SIG-M5 treated with dmso at 0.1 percent for 504 hours (cell line): ENCODE measurements around the gene FAM163A.
A peak's percentile ranks its signal among the peaks of the same experiment; 100 is the strongest.
"Not testable (repeated sequence)": the region's sequence is repeated elsewhere in the genome, so short reads cannot be mapped to it uniquely, and the experiment has no call there.

Experiments used
- DNase-seq: peaks from one replicate; lab custom pipeline; 2025; ENCODE audit not compliant: unreplicated experiment; lab: John Stamatoyannopoulos, UW

Gene FAM163A

DNA sequence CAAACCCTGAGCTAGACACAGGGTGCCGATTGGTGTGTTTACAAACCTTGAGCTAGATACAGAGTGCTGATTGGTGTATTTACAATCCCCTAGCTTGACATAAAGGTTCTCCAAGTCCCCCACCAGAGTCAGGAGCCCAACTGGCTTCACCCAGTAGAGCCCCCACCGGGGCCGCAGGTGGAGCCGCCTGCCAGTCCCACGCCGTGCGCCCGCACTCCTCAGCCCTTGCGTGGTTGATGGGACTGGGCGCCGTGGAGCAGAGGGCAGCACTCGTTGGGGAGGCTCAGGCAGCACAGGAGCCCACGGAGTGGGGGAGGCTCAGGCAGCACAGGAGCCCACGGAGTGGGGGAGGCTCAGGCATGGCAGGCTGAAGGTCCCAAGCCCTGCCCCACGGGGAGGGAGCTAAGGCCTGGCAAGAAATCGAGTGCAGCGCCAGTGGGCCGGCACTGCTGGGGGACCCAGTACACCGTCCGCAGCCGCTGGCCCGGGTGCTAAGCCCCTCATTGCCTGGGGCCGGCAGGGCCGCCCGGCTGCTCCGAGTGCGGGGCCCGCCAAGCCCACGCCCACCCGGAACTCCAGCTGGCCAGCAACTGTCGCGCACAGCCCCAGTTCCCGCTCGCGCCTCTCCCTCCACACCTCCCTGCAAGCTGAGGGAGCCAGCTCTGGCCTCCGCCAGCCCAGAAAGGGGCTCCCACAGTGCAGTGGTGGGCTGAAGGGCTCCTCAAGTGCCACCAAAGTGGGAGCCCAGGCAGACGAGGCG lies 93.8 kb downstream of the FAM163A start:
- DNase-seq = not testable (repeated sequence)

GRCh38 chr1:179840107-179840506 lies 97.0 kb downstream of the FAM163A start:
- DNase-seq = no peak

DNA sequence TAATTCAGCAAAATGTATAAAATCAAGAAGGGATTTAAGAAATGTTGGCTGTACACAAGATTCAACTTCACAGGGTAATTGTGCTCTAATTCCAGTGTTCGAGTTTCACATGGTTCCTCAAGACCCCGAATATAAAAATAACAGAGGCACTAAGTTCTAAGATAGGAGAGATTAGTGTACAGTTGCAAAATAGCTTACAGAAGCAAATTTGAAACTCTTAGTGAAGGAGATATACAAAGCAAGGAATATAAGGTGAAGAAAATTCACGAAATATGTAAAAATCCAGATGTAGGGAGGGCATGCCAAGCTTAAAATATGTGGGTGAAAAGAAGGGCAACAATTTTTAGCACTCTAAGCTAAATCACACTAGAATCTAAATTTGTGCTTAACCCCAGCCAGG lies 105.1 kb downstream of the FAM163A start:
- no peak for DNase-seq

DNA sequence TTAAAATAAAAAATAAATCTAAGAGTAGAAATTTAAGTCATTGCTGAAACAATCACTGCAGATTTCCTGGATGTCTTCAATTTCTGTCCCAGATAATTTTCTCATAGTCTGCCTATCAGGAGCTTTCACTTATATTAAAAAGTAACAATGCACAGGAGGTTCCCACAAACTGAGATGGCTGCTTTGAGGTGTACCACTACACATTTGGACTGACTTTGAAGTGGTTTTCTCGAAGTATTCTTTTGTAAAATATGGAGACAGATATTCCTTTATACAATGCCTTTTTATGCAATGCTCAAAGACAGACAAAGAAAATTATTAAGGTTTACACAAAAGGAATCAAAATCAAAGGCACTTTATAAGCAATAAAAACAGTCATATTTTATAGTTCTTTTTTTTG lies 110.0 kb downstream of the FAM163A start:
- no peak for DNase-seq

DNA sequence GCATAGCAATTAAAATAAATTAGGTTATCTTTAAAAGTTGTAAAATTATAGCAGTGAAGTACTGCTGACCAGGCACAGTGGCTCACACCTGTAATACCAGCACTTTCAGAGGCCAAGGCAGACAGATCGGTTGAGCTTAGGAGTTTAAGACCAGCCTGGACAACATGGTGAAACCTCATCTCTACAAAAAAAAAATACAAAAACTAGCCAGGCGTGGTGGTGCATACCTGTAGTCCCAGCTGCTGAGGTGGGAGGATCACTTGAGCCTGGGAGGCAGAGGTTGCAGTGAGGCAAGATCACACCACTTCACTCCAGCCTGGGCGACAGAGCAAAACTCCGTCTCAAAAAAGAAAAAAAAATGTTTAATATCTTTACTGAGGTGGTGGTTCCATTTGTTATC lies 112.7 kb downstream of the FAM163A start:
- DNase-seq = not testable (repeated sequence)

- no peak for DNase-seq
Observed at GRCh38 chr1:179856296-179856695, 113.2 kb downstream of the FAM163A start.

DNA sequence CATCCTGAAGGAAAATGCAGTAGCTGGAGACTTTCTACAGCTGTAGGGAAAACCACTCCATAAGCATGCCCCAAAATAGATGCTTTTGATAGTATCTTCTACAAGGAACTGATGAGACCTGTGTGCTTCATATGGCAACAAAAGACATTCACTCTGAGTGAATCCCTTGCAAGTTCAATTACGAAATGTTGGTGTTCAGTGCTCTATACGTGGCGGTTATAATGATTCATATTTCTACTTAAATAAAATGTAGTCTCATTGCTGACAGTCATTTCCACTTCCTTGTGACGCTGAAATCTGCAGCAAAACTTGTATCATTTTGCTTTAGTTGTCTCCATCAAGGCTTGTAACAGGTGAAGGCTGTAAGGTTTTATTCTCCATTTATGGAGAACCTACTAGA lies 113.9 kb downstream of the FAM163A start:
- DNase-seq = peak; percentile 53

DNA sequence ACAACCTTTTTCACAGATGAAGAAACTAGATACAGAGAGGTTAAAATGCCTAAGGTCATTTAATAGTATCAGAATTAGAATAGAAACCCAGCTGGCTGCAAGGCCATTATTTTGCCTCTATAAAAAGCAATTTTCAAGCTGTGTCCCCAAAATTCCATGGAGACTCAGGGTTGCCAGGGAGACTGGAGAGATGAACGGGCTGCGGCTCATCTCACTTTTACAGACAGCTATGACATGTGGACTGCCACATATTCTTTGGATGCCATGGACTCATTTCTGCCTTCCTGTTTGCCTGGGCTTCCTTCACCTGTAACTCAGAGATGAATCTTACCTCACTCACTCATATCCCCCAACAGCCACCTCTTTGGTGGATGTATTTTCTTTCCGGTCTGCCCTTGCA lies 117.6 kb downstream of the FAM163A start:
- no peak for DNase-seq

- DNase-seq = no peak
Observed at GRCh38 chr1:179865377-179865776, 122.3 kb downstream of the FAM163A start.
